CMK (cell line): ENCODE data around the gene PFDN2.

ENCODE experiments used
- DNase-seq: peaks from one replicate; pipeline ENCODE4 v3.0.0-alpha.2; 2010; ENCODE audit warnings: low read depth

The PFDN2 gene

DNA sequence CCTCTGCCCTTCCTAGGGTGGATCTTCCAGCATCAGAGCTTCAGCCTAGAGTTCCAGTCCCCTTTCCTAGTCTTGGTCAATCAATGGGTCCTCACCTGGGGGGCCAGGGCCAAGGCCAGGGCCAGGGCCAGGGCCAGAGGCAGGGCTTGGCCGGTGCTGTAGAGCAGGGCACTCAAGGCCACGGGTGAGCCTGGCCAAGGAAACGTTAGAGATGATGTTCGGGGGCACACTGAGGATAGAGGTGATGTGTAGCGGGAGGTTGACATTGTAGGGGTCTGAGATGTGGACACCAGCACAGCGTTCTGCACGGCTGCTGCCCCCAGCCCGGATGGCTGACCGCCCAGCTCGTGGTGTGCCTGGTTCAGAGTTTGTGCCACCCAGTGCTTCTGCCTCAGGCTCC lies 66.6 kb downstream of the PFDN2 start:
- no peak for DNase-seq
